Spleen (tissue), 11 donors: ENCODE measurements around the gene LRCH1. TPM values are rescaled to one million over a fixed set of nuclear protein-coding genes. Genes with fewer than 3 reads are reported as not detected.

Source experiments
- DNase-seq: peaks from one replicate; pipeline ENCODE4 v3.0.0-alpha.2; 2020
- H3K27ac ChIP-seq, 8 donors: fragments of 200-600 bp; sonication (generic) in 7 of 8; 1 replicate in 4 of 8; 2 replicates in 4 of 8; pipeline versions ENCODE4 v1.5.0 to v1.8.0; 2016 to 2021; ENCODE audit warnings: inconsistent platforms in 4 of 8, mild to moderate bottlenecking in 4 of 8, moderate library complexity in 1 of 8
- H3K27me3 ChIP-seq, 7 donors: fragments of 200-600 bp; sonication (generic) in 6 of 7; replicated peaks in 1 of 7; 1 replicate in 4 of 7; 2 replicates in 3 of 7; pipeline versions ENCODE4 v1.5.0 to v1.8.0; 2016 to 2021; ENCODE audit warnings: inconsistent platforms in 3 of 7, mild to moderate bottlenecking in 1 of 7
- H3K36me3 ChIP-seq, 6 donors: fragments of 200-600 bp; sonication (generic) in 5 of 6; 1 replicate in 4 of 6; 2 replicates in 2 of 6; pipeline versions ENCODE4 v1.5.0 to v1.8.0; 2016 to 2021; ENCODE audit warnings: inconsistent platforms in 2 of 6
- H3K4me1 ChIP-seq, 6 donors: fragments of 200-600 bp; sonication (generic) in 5 of 6; 1 replicate in 3 of 6; 2 replicates in 3 of 6; pipeline versions ENCODE4 v1.5.0 to v1.8.0; 2016 to 2021; ENCODE audit warnings: inconsistent platforms in 3 of 6
- H3K4me3 ChIP-seq, 8 donors: fragments of 200-600 bp; sonication (generic) in 7 of 8; 1 replicate in 4 of 8; 2 replicates in 4 of 8; pipeline versions ENCODE4 v1.5.0 to v1.8.0; 2016 to 2021; ENCODE audit warnings: inconsistent platforms in 4 of 8, mild to moderate bottlenecking in 4 of 8, moderate library complexity in 2 of 8
- H3K9me3 ChIP-seq, 8 donors: fragments of 200-600 bp; sonication (generic) in 7 of 8; 1 replicate in 4 of 8; 2 replicates in 4 of 8; pipeline versions ENCODE4 v1.5.0 to v1.8.0; 2016 to 2021; ENCODE audit warnings: inconsistent platforms in 4 of 8
- POLR2A ChIP-seq, 3 donors: fragments of 450-650 bp; IDR thresholded peaks; one replicate each; pipeline ENCODE4 v1.5.1; 2017; ENCODE audit warnings: antibody characterized with exemption in 3 of 3, mild to moderate bottlenecking in 1 of 3
- POLR2AphosphoS5 ChIP-seq, 3 donors: sonication (generic); formaldehyde crosslinking; IDR thresholded peaks; one replicate each; pipeline ENCODE4 v1.5.1; 2017; ENCODE audit warnings: antibody characterized with exemption in 3 of 3
- WGBS, 5 donors: extraction: QIAGEN DNeasy Blood & Tissue Kit in 3 of 5; methylation state at CpG; one replicate each; pipeline versions ENCODE4 v1.1.5 to v1.1.7; 2013 to 2018; 5-methylcytosine and 5-hydroxymethylcytosine counted together
- intact Hi-C: fragments of 100-400 bp; cut with DNase I; formaldehyde crosslinking; loops from one replicate; pipeline ENCODE4 v1.15.0; 2023; ENCODE audit warnings: low total_unique reads
- polyA plus RNA-seq, 3 donors: library from polyadenylated mRNA; stranded (reverse); fragments of 200-250 nt; gene quantifications; one replicate each; pipeline ENCODE4 v1.2.1, GENCODE V29; 2013
- total RNA-seq, 7 donors: library from RNA; depleted of rRNA in 3 of 7; stranded (reverse); fragments of >200 nt in 3 of 7; fragmentation: NEBNext Ultra II Directional in 4 of 7; extraction: Animal tissue kit (Norgen Biotek cat#: 25700) in 4 of 7; gene quantifications; one replicate each; pipeline versions ENCODE4 v1.1.0 to v1.2.1, GENCODE V29; 2016 to 2021
- TF ChIP-seq, protein P1 (sequence below), 11 experiments: fragments of 200-600 bp in 7 of 11; fragments of 450-650 bp in 4 of 11; sonication (generic) in 4 of 11; IDR thresholded peaks in 8 of 11; conservative IDR thresholded peaks in 3 of 11; 1 replicate in 7 of 11; 2 replicates in 4 of 11; pipeline versions ENCODE4 v1.4.0 to v1.8.0; 2016 to 2021; ENCODE audit warnings: antibody characterized with exemption in 11 of 11, inconsistent platforms in 4 of 11, mild to moderate bottlenecking in 1 of 11
- donor health status: healthy with polysubstance abuse.
- donor health status: DM: no; HTN: no; CAD: no; lungs with moderate emphysema.
- donor health status: DM: no; HTN: no; CAD: no.
- donor health status: Bipolar disorder and iron deficiency.
- donor health status: healthy.
- donor health status: DM: no; HTN: no; CAD: no.
- donor health status: DM: yes; HTN: yes; CAD: no.

The LRCH1 gene
- total and polyA plus RNA-seq, 10 donors, result 7.4 to 41.6 (median 34.6) TPM

GRCh38 chr13:46603165-46603603, 50.2 kb downstream of the LRCH1 start:
- Histone ChIP-seq H3K27ac (peak overlapping the region in 1 of 8 donors; percentile 77), H3K9me3 (no peaks in the 10 kb centered on the region), H3K4me3 (no peak overlapping the region), H3K4me1 (peaks cover 42 to 100% (median 95%) of the 10 kb centered on the region in 6 donors), H3K36me3 (no peaks in the 10 kb centered on the region), H3K27me3 (no peaks in the 10 kb centered on the region)
- DNase-seq, result no peak
- 83 to 87% (median 85%) methylated on average over 4 of the region's 4 CpGs for WGBS, 5 donors
- TF ChIP-seq, protein P1, sequence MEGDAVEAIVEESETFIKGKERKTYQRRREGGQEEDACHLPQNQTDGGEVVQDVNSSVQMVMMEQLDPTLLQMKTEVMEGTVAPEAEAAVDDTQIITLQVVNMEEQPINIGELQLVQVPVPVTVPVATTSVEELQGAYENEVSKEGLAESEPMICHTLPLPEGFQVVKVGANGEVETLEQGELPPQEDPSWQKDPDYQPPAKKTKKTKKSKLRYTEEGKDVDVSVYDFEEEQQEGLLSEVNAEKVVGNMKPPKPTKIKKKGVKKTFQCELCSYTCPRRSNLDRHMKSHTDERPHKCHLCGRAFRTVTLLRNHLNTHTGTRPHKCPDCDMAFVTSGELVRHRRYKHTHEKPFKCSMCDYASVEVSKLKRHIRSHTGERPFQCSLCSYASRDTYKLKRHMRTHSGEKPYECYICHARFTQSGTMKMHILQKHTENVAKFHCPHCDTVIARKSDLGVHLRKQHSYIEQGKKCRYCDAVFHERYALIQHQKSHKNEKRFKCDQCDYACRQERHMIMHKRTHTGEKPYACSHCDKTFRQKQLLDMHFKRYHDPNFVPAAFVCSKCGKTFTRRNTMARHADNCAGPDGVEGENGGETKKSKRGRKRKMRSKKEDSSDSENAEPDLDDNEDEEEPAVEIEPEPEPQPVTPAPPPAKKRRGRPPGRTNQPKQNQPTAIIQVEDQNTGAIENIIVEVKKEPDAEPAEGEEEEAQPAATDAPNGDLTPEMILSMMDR (IDR thresholded peaks at IDR 0.05 in 8 of 11, conservative IDR thresholded peaks at IDR 0.05 in 3 of 11), result no peak
- no peak for TF ChIP-seq POLR2AphosphoS5 (IDR thresholded peaks at IDR 0.05)
- TF ChIP-seq POLR2A (IDR thresholded peaks at IDR 0.05), result no peak
- intact Hi-C loops, result no loop called here

- DNase-seq, result no peak
- H3K4me1 ChIP-seq, result peaks cover 43 to 100% (median 96%) of the 10 kb centered on the region in 6 donors
- no peaks in the 10 kb centered on the region for H3K9me3 ChIP-seq
- 88 to 97% (median 94%) methylated on average over 5 of the region's 5 CpGs for WGBS, 5 donors
- TF ChIP-seq, protein P1 (IDR thresholded peaks at IDR 0.05 in 8 of 11, conservative IDR thresholded peaks at IDR 0.05 in 3 of 11), result no peak
- TF ChIP-seq POLR2A (IDR thresholded peaks at IDR 0.05), result no peak
- no peak for TF ChIP-seq POLR2AphosphoS5 (IDR thresholded peaks at IDR 0.05)
- H3K4me3 ChIP-seq, result no peak overlapping the region
- no peaks in the 10 kb centered on the region for H3K27me3 ChIP-seq
- H3K27ac ChIP-seq, result peak overlapping the region in 7 of 8 donors; percentile 46 to 77 (median 58)
- intact Hi-C loops, result no loop called here
- no peaks in the 10 kb centered on the region for H3K36me3 ChIP-seq
Measured at GRCh38 chr13:46604226-46604990, 51.4 kb downstream of the LRCH1 start.

DNA sequence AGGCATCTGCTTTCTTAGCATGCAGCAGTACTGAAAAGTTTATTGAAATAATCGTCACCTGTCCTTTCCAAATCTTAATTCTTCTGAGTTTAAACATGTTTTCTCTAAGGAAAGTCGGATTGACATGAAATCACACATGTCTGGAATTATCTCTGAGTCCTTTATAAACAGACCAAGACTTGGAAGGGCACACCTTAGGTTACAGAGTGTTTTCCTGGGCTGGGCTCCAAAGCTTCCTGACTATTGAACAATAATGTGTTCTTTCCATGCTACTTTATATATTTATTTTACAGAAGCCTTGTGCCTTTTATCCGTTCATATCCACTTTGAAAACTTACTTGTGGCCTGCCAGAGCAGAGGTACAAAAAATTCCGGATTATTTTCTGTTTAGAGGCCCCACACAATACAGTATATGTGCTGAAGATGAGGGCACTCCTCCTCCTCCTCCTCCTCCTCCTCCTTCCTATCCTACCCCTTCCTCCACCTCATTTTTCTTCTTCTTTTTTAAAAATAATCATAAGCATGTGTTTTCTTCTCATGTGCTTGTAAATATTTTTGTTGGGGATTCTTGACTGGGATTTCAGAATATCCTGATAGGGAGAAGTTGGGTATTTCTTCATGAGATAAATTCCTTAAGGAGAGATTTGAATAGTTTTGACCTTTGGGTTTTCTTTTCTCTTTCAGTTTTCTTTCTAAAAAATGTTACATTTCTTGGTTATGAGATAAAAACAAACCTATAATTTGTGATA, 52.3 kb downstream of the LRCH1 start:
- no peak for DNase-seq
- Histone ChIP-seq H3K27ac (peak overlapping the region in 7 of 8 donors; percentile 46 to 77 (median 58)), H3K36me3 (no peaks in the 10 kb centered on the region), H3K9me3 (no peaks in the 10 kb centered on the region), H3K4me3 (no peak overlapping the region), H3K4me1 (peaks cover 34 to 100% (median 94%) of the 10 kb centered on the region in 6 donors), H3K27me3 (no peaks in the 10 kb centered on the region)
- intact Hi-C loops, result no loop called here
- 57 to 78% (median 75%) methylated on average over 4 of the region's 4 CpGs for WGBS, 5 donors
- no peak for TF ChIP-seq POLR2A (IDR thresholded peaks at IDR 0.05)
- TF ChIP-seq POLR2AphosphoS5 (IDR thresholded peaks at IDR 0.05), result no peak
- TF ChIP-seq, protein P1 (IDR thresholded peaks at IDR 0.05 in 8 of 11, conservative IDR thresholded peaks at IDR 0.05 in 3 of 11), result no peak
